ENCODE results near the gene EFCAB6. TPM values are rescaled to one million over a fixed set of nuclear protein-coding genes. Genes with fewer than 3 reads are reported as not detected.

EFCAB6 gene
- total and polyA plus RNA-seq, 2 of the 13 experiments (the other 11 are each of a cell fraction or from before 2014, with no cell fraction given) = not detected

DNA sequence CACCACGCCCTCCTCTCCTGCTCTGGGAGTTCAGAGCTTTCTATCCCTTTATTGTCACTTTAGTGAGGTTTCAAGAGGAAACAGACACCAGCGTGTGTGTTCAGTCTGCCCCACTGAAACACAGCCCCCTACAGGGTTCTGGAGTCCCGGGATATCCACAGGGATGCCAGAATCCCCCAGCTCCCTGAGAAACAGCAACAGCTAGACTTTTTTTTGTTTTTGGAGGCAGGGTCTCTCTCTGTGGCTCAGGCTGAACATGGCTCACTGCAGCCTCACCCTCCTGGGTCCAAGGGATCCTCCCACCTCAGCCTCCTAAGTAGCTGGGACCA is 39.8 kb upstream of the EFCAB6 start (continued):
- no peak for TF ChIP-seq ZKSCAN1 (IDR thresholded peaks at IDR 0.05; ENCODE audit: low read length)

DNA sequence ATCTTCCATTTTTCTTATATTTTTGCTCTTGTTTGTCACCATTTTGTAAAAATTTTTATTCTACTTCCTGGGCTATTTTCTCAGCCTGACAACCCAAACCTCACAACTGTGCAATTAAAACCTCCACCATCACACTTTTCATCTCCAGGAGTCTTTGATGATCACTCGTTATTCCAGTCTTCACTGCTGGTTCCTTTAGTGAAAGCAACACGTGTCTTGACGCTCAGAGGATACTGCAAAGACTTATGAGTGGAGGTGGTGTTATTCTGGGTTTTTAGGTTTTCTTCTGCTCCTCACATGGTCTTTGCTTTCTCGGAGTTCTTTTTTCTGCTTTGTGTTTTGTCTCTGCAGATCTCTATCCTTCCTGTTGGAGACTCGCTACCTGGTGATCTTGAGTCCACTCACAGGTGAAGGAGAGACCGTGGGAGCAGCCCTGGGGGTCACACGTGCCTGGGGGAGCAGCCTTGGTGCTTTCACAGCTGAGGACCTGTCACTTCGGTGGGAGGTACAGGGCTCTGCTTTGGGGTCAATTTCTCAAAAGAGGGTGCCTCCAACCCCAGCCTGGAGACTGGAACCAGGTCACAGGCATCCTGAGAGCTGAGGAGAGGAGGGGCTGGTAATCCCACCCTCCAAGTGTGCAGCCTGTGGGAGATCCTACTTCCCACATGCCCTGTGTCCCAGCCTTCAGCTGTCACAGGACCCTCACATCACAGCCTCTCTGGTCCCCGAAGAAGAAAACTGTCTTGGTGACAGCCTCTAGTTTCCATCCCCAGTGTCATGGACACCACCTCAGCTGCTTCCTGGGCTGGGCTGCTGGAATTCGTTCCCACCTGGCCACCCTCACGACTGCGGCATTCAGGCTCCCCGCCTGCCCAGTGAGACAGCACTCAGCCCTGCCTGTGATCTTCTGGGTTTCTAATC is 39.2 kb upstream of the EFCAB6 start:
- no peak overlapping the region for H2AFZ ChIP-seq (ENCODE audit: low read length)
- H3K27ac ChIP-seq (ENCODE audit: extremely low read length, insufficient read depth, low read length) = no peak overlapping the region
- WGBS (ENCODE audit: low lambda C conversion rate) = 7% methylated on average over 12 of the region's 13 CpGs
- no peaks in the 10 kb centered on the region for H3K36me3 ChIP-seq (replicated peaks in 1 of 2; ENCODE audit: control insufficient read depth in 1 of 2, insufficient read depth in 2 of 2, low read length in 2 of 2)
- H3K79me2 ChIP-seq (ENCODE audit: insufficient read depth, low read length) = no peaks in the 10 kb centered on the region
- no peaks in the 10 kb centered on the region for H3K4me1 ChIP-seq (ENCODE audit: insufficient read depth, low read length)
- peaks cover 6 to 55% of the 10 kb centered on the region in 2 experiments; a peak in 3 of 5 replicates for H3K27me3 ChIP-seq (ENCODE audit: control insufficient read depth in 1 of 2, insufficient read depth in 2 of 2, low read length in 2 of 2)
- ATAC-seq (no peak), DNase-seq (ENCODE audit: low spot score) (no peak), FAIRE-seq (no peak)
- intact Hi-C loops (cut with micrococcal nuclease; ENCODE audit: unreplicated experiment) (no loop called here), in situ Hi-C loops (cut with HindIII; ENCODE audit: extremely low pct_ligation_motif_present, low pct_unique_long_range_greater_than_20kb) (no loop called here)
- H3K9me3 ChIP-seq (ENCODE audit: low read length) = no peaks in the 10 kb centered on the region
- CTCF ChIA-PET (ENCODE audit: low intra/inter-chr PET ratio, low total read pairs) = no interaction called here
- peaks cover 4% of the 10 kb centered on the region; the same call in 1 of the 2 replicates for H4K20me1 ChIP-seq (ENCODE audit: insufficient read depth, low read length)
- H3K4me2 ChIP-seq (ENCODE audit: low read depth, low read length) = no peak overlapping the region
- H3K4me3 ChIP-seq (replicated peaks in 1 of 3; ENCODE audit: insufficient read depth in 1 of 3, low read depth in 2 of 3, low read length in 3 of 3) = no peak overlapping the region
- POLR2A ChIA-PET = no interaction called here
- no peak for TF ChIP-seq ATRX (CRISPR knock-in tag; IDR thresholded peaks at IDR 0.05; ENCODE audit: borderline replicate concordance)
- no peak for TF ChIP-seq ZNF749 (CRISPR knock-in tag; IDR thresholded peaks at IDR 0.05; ENCODE audit: borderline replicate concordance)
- no peak for TF ChIP-seq THAP11 (CRISPR knock-in tag; IDR thresholded peaks at IDR 0.05)
- TF ChIP-seq, protein P1, sequence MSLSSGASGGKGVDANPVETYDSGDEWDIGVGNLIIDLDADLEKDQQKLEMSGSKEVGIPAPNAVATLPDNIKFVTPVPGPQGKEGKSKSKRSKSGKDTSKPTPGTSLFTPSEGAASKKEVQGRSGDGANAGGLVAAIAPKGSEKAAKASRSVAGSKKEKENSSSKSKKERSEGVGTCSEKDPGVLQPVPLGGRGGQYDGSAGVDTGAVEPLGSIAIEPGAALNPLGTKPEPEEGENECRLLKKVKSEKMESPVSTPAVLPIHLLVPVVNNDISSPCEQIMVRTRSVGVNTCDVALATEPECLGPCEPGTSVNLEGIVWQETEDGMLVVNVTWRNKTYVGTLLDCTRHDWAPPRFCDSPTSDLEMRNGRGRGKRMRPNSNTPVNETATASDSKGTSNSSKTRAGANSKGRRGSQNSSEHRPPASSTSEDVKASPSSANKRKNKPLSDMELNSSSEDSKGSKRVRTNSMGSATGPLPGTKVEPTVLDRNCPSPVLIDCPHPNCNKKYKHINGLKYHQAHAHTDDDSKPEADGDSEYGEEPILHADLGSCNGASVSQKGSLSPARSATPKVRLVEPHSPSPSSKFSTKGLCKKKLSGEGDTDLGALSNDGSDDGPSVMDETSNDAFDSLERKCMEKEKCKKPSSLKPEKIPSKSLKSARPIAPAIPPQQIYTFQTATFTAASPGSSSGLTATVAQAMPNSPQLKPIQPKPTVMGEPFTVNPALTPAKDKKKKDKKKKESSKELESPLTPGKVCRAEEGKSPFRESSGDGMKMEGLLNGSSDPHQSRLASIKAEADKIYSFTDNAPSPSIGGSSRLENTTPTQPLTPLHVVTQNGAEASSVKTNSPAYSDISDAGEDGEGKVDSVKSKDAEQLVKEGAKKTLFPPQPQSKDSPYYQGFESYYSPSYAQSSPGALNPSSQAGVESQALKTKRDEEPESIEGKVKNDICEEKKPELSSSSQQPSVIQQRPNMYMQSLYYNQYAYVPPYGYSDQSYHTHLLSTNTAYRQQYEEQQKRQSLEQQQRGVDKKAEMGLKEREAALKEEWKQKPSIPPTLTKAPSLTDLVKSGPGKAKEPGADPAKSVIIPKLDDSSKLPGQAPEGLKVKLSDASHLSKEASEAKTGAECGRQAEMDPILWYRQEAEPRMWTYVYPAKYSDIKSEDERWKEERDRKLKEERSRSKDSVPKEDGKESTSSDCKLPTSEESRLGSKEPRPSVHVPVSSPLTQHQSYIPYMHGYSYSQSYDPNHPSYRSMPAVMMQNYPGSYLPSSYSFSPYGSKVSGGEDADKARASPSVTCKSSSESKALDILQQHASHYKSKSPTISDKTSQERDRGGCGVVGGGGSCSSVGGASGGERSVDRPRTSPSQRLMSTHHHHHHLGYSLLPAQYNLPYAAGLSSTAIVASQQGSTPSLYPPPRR (CRISPR knock-in tag; IDR thresholded peaks at IDR 0.05; ENCODE audit: borderline replicate concordance) = no peak
- no peak for TF ChIP-seq KLF11 (CRISPR knock-in tag; IDR thresholded peaks at IDR 0.05)
- no peak for TF ChIP-seq ZNF180 (CRISPR knock-in tag; IDR thresholded peaks at IDR 0.05; ENCODE audit: borderline replicate concordance, low read depth)
- TF ChIP-seq MTA3 (CRISPR knock-in tag; IDR thresholded peaks at IDR 0.05) = no peak
- TF ChIP-seq IRF2 (CRISPR knock-in tag; IDR thresholded peaks at IDR 0.05) = no peak
- TF ChIP-seq, protein P2, sequence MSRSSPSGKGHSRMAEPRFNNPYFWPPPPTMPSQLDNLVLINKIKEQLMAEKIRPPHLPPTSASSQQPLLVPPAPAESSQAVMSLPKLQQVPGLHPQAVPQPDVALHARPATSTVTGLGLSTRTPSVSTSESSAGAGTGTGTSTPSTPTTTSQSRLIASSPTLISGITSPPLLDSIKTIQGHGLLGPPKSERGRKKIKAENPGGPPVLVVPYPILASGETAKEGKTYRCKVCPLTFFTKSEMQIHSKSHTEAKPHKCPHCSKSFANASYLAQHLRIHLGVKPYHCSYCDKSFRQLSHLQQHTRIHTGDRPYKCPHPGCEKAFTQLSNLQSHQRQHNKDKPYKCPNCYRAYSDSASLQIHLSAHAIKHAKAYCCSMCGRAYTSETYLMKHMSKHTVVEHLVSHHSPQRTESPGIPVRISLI (CRISPR knock-in tag; IDR thresholded peaks at IDR 0.05; ENCODE audit: borderline replicate concordance) = no peak
- no peak for TF ChIP-seq ZNF282 (IDR thresholded peaks at IDR 0.05; ENCODE audit: partially characterized antibody)
- TF ChIP-seq BRD4 (CRISPR knock-in tag; IDR thresholded peaks at IDR 0.05) = no peak
- TF ChIP-seq GZF1 (CRISPR knock-in tag; IDR thresholded peaks at IDR 0.05) = no peak
- no TSS peak for BruUV-seq (replicated peaks)
- H3K9ac ChIP-seq (ENCODE audit: insufficient read depth, low read depth, low read length) = no peak overlapping the region

Measured in HepG2 (cell line).